Fibroblast of the aortic adventitia (primary cell): ENCODE results near the gene TEP1. TPM values are rescaled to one million over a fixed set of nuclear protein-coding genes. Genes with fewer than 3 reads are reported as not detected.
A peak's percentile ranks its signal among the peaks of the same experiment; 100 is the strongest.
"Not testable (repeated sequence)": the region's sequence is repeated elsewhere in the genome, so short reads cannot be mapped to it uniquely, and the experiment has no call there.

Experiments used
- DNase-seq: peaks from one replicate; pipeline ENCODE4 v3.0.0-alpha.2; 2010; ENCODE audit warnings: low read depth
- H3K4me3 ChIP-seq: 2 replicates; pipeline ENCODE4 v1.5.1; 2011; ENCODE audit warnings: low read depth, mild to moderate bottlenecking, control low read depth, low read length, moderate library complexity
- CTCF ChIP-seq: IDR thresholded peaks from 2 replicates; pipeline ENCODE4 v1.5.1; 2011; ENCODE audit warnings: mild to moderate bottlenecking, low read length, control low read depth, inconsistent platforms; ENCODE audit not compliant: insufficient read depth
- total RNA-seq: library from RNA; depleted of rRNA; stranded (reverse); fragments of >200 nt; gene quantifications from 2 replicates; pipeline ENCODE4 v1.2.3, GENCODE V29; 2012; ENCODE audit warnings: low replicate concordance

The TEP1 gene
- total RNA-seq, 1 donor, result 17.8 TPM

- TF ChIP-seq CTCF, result no peak
- no peak for DNase-seq
- no peak overlapping the region for H3K4me3 ChIP-seq
These were observed 40.5 kb downstream of the TEP1 start for GRCh38 chr14:20372796-20373195.

- DNase-seq, result no peak
- TF ChIP-seq CTCF, result no peak
- H3K4me3 ChIP-seq, result no peak overlapping the region
These were observed 47.4 kb downstream of the TEP1 start for GRCh38 chr14:20365928-20366327.

GRCh38 chr14:20358474-20358873 lies 54.8 kb downstream of the TEP1 start:
- not testable (repeated sequence) for H3K4me3 ChIP-seq, DNase-seq

- no peak for TF ChIP-seq CTCF
- no peak for DNase-seq
- H3K4me3 ChIP-seq, result no peak overlapping the region
These were observed 56.9 kb downstream of the TEP1 start for GRCh38 chr14:20356422-20356821.

- no peak overlapping the region for H3K4me3 ChIP-seq
- peak; percentile 29 for TF ChIP-seq CTCF
- peak; percentile 9 for DNase-seq
These were observed 62.4 kb downstream of the TEP1 start for GRCh38 chr14:20350860-20351259.

GRCh38 chr14:20350282-20350681 lies 63.0 kb downstream of the TEP1 start:
- TF ChIP-seq CTCF, result no peak
- no peak for DNase-seq

GRCh38 chr14:20347747-20348146 lies 65.6 kb downstream of the TEP1 start:
- DNase-seq, result no peak
- H3K4me3 ChIP-seq, result no peak overlapping the region
- no peak for TF ChIP-seq CTCF

More at GRCh38 chr14:20350282-20350681, 63.0 kb downstream of the TEP1 start:
- H3K4me3 ChIP-seq, result no peak overlapping the region
